Ascending aorta (tissue), 2 donors: Measurements from ENCODE around the gene MRPL41. TPM values are rescaled to one million over a fixed set of nuclear protein-coding genes. Genes with fewer than 3 reads are reported as not detected.

Experiments
- DNase-seq, 2 donors: peaks; one replicate each; pipeline ENCODE4 v3.0.0-alpha.2; 2019; ENCODE audit warnings: low spot score in 2 of 2
- H3K27ac ChIP-seq, 2 donors: fragments of 200-600 bp; sonication (generic); one replicate each; pipeline ENCODE4 v1.5.1; 2016 to 2017; ENCODE audit warnings: mild to moderate bottlenecking in 1 of 2
- H3K27me3 ChIP-seq: fragments of 200-600 bp; sonication (generic); one replicate; pipeline ENCODE4 v1.5.1; 2017
- H3K36me3 ChIP-seq, 2 donors: fragments of 200-600 bp; sonication (generic); one replicate each; pipeline ENCODE4 v1.5.1; 2016
- H3K4me1 ChIP-seq, 2 donors: fragments of 200-600 bp; sonication (generic); one replicate each; pipeline ENCODE4 v1.5.1; 2016 to 2017; ENCODE audit warnings: mild to moderate bottlenecking in 1 of 2
- H3K4me3 ChIP-seq, 2 donors: fragments of 200-600 bp; sonication (generic); one replicate each; pipeline ENCODE4 v1.5.1; 2016 to 2017; ENCODE audit warnings: mild to moderate bottlenecking in 1 of 2
- H3K9me3 ChIP-seq, 2 donors: fragments of 200-600 bp; sonication (generic); one replicate each; pipeline ENCODE4 v1.5.1; 2016
- CTCF ChIP-seq, 3 experiments: fragments of 200-600 bp in 2 of 3; fragments of 450-650 bp in 1 of 3; sonication (generic) in 2 of 3; IDR thresholded peaks; one replicate each; pipeline ENCODE4 v1.5.1; 2016 to 2019; ENCODE audit warnings: antibody characterized with exemption in 3 of 3, mild to moderate bottlenecking in 1 of 3, moderate library complexity in 1 of 3
- intact Hi-C: fragments of 100-400 bp; cut with DNase I; formaldehyde crosslinking; loops from one replicate; pipeline ENCODE4 v1.15.1; 2023
- total RNA-seq: library from RNA; depleted of rRNA; stranded (reverse); fragments of >200 nt; gene quantifications from one replicate; pipeline ENCODE4 v1.1.0, GENCODE V29; 2016

Gene MRPL41
- total RNA-seq, 1 donor from 2014 or later, result 121 TPM

- intact Hi-C loops, result loop anchor here (10.0 kb wide), 2 partner anchors 97 to 227 kb away; partner anchors contain the start of genes EXD3 and NOXA1
- DNase-seq, result no peak
- H3K4me3 ChIP-seq, result no peak overlapping the region
- peaks cover 2 to 8% of the 10 kb centered on the region in 2 donors for H3K36me3 ChIP-seq
- no peaks in the 10 kb centered on the region for H3K4me1 ChIP-seq
- no peak for TF ChIP-seq CTCF (IDR thresholded peaks at IDR 0.05)
- H3K9me3 ChIP-seq, result no peaks in the 10 kb centered on the region
- no peaks in the 10 kb centered on the region for H3K27me3 ChIP-seq
- H3K27ac ChIP-seq, result no peak overlapping the region
These were observed 30.2 kb upstream of the MRPL41 start for GRCh38 chr9:137521405-137521985.

DNA sequence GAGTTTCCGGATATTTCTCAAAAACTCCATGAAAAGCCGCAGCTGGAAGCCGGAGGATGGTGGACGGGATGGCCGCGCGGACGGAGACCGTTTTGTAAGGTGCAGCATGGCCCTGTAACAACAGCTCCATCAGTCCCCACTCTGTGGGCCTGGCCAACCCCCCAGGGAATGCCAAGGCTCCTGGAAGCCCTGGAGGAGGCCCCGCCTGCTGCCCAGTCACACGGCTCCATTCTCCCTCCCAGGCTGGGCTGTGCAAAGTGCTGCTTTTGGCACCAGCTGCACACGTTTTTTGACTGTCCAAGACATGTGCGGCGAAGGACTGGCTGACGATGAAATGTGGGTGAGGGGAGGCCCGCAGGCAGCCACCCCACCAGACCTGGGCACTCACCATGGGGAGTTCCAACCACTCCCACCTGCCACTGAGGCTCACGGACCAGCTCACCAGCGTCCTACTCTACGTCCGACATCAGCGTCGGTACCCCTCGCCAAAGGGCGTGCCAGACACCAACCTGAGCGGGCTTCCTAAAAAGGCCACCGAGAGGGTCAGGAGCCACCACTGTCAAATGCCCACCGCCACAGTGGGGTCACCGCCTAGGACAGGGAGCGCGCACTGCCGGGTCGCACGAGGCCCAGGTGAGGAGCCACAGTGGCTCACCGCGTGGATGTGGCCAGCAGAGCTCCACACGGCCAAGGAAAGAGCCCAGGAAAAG lies 28.8 kb upstream of the MRPL41 start:
- Histone ChIP-seq H3K27me3 (no peaks in the 10 kb centered on the region), H3K4me3 (no peak overlapping the region), H3K36me3 (peaks cover 2 to 8% of the 10 kb centered on the region in 2 donors), H3K9me3 (no peaks in the 10 kb centered on the region), H3K27ac (no peak overlapping the region), H3K4me1 (no peaks in the 10 kb centered on the region)
- DNase-seq, result no peak
- intact Hi-C loops, result loop anchor here (10.0 kb wide), 2 partner anchors 98 to 228 kb away; partner anchors contain the start of genes EXD3 and NOXA1
- TF ChIP-seq CTCF (IDR thresholded peaks at IDR 0.05), result no peak

DNA sequence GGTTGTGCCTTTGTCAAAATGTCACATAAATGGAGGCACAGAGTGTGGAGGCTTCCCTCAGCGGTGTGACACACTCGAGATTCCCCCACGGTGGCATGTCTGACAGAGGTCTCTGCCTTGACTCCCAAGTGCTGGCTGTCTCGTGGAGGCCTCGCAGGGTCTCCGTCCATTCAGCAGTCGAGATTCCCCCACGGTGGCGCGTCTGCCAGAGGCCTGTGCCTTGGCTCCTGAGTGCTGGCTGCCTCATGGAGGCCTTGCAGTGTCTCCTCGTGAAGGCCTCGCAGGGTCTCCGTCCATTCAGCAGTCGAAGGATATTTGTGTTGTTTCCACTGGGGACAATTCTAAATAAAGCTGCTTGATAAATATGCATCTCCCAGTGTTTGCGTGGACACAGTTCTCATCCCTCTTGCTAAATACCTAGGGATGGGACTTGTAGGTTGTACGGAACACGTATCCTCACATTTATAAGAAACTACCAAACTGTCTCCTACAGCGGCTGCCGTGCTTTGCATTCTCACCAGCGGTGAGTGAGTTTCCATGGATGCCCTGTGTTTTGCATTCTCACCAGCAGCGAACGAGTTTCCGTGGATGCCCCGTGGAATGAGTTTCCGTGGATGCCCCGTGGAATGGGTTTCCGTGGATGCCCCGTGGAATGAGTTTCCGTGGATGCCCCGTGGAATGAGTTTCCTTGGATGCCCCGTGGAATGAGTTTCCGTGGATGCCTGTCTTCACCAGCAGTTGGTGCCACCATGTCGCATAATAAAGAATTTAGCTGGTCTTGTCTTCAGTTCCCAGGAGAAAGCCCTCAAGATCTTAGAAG lies 27.3 kb upstream of the MRPL41 start:
- H3K27me3 ChIP-seq, result no peaks in the 10 kb centered on the region
- no peak overlapping the region for H3K27ac ChIP-seq
- TF ChIP-seq CTCF (IDR thresholded peaks at IDR 0.05), result no peak
- H3K4me1 ChIP-seq, result no peaks in the 10 kb centered on the region
- peaks cover 2 to 6% of the 10 kb centered on the region in 2 donors for H3K36me3 ChIP-seq
- H3K9me3 ChIP-seq, result no peaks in the 10 kb centered on the region
- intact Hi-C loops, result loop anchor here (10.0 kb wide), 2 partner anchors 100 to 230 kb away; partner anchors contain the start of genes EXD3 and NOXA1
- no peak overlapping the region for H3K4me3 ChIP-seq
- DNase-seq, result no peak

- no peak for DNase-seq
- TF ChIP-seq CTCF (IDR thresholded peaks at IDR 0.05), result no peak
- H3K4me1 ChIP-seq, result no peaks in the 10 kb centered on the region
- intact Hi-C loops, result loop anchor here (10.0 kb wide), 2 partner anchors 100 to 230 kb away; partner anchors contain the start of genes EXD3 and NOXA1
- H3K9me3 ChIP-seq, result no peaks in the 10 kb centered on the region
- H3K36me3 ChIP-seq, result peaks cover under 1 to 2% of the 10 kb centered on the region in 2 donors
- H3K27me3 ChIP-seq, result no peaks in the 10 kb centered on the region
- H3K27ac ChIP-seq, result no peak overlapping the region
- H3K4me3 ChIP-seq, result no peak overlapping the region
These were observed 26.7 kb upstream of the MRPL41 start for GRCh38 chr9:137524981-137525317.

- TF ChIP-seq CTCF (IDR thresholded peaks at IDR 0.05), result no peak
- H3K9me3 ChIP-seq, result no peaks in the 10 kb centered on the region
- no peak overlapping the region for H3K27ac ChIP-seq
- H3K36me3 ChIP-seq, result no peaks in the 10 kb centered on the region
- peaks cover 0 to 2% of the 10 kb centered on the region in 2 donors for H3K4me1 ChIP-seq
- DNase-seq, result no peak
- intact Hi-C loops, result no loop called here
- no peaks in the 10 kb centered on the region for H3K27me3 ChIP-seq
- H3K4me3 ChIP-seq, result no peak overlapping the region
These were observed 21.3 kb upstream of the MRPL41 start for GRCh38 chr9:137530331-137530730.
